Astrocyte (in vitro differentiated cells and primary cell): Measurements from ENCODE around the gene KCNQ1OT1. TPM values are rescaled to one million over a fixed set of nuclear protein-coding genes. Genes with fewer than 3 reads are reported as not detected.

Experiments used
- DNase-seq: peaks from one replicate; pipeline ENCODE4 v3.0.0-alpha.2; 2010; ENCODE audit warnings: low read depth
- FAIRE-seq: peaks from 2 replicates; lab custom pipeline; 2011; peaks lifted over from hg19 to GRCh38; lab: Jason Lieb, UNC
- H2AFZ ChIP-seq: 2 replicates; pipeline ENCODE4 v1.6.0; 2012; ENCODE audit warnings: low read depth, low read length, inconsistent platforms
- H3K27ac ChIP-seq: 2 replicates; pipeline ENCODE4 v1.5.1; 2011; ENCODE audit warnings: low read depth, low read length, inconsistent platforms
- H3K27me3 ChIP-seq: 2 replicates; pipeline ENCODE4 v1.6.0; 2011; ENCODE audit warnings: low read length, inconsistent platforms; ENCODE audit not compliant: insufficient read depth
- H3K36me3 ChIP-seq: 2 replicates; pipeline ENCODE4 v1.5.1; 2011; ENCODE audit warnings: low read length, inconsistent platforms; ENCODE audit not compliant: insufficient read depth
- H3K4me1 ChIP-seq: 2 replicates; pipeline ENCODE4 v1.5.1; 2011; ENCODE audit warnings: low read length, inconsistent platforms; ENCODE audit not compliant: insufficient read depth
- H3K4me2 ChIP-seq: 2 replicates; pipeline ENCODE4 v1.6.0; 2012; ENCODE audit warnings: low read length, inconsistent platforms
- H3K4me3 ChIP-seq: 2 replicates; pipeline ENCODE4 v1.5.1; 2011; ENCODE audit warnings: low read depth, mild to moderate bottlenecking, low read length, inconsistent platforms; ENCODE audit not compliant: insufficient read depth
- H3K79me2 ChIP-seq: 2 replicates; pipeline ENCODE4 v1.6.0; 2012; ENCODE audit warnings: mild to moderate bottlenecking, low read length, inconsistent platforms; ENCODE audit not compliant: insufficient read depth
- H3K9ac ChIP-seq: 2 replicates; pipeline ENCODE4 v1.6.0; 2012; ENCODE audit warnings: mild to moderate bottlenecking, low read length, inconsistent platforms
- H3K9me3 ChIP-seq: 2 replicates; pipeline ENCODE4 v1.5.1; 2012; ENCODE audit warnings: low read depth, mild to moderate bottlenecking, low read length, inconsistent platforms; ENCODE audit not compliant: insufficient read depth
- H4K20me1 ChIP-seq: 2 replicates; pipeline ENCODE4 v1.6.0; 2012; ENCODE audit warnings: low read length, inconsistent platforms; ENCODE audit not compliant: insufficient read depth
- H3K27ac Mint-ChIP-seq: one replicate; pipeline ENCODE4 v1.8.0; 2021; ENCODE audit warnings: mild to moderate bottlenecking, mixed read lengths; ENCODE audit not compliant: unreplicated experiment
- H3K27me3 Mint-ChIP-seq: one replicate; pipeline ENCODE4 v1.8.0; 2021; ENCODE audit warnings: low read depth, mixed read lengths; ENCODE audit not compliant: unreplicated experiment
- H3K36me3 Mint-ChIP-seq: one replicate; pipeline ENCODE4 v1.8.0; 2021; ENCODE audit warnings: low read depth, mixed read lengths; ENCODE audit not compliant: unreplicated experiment
- H3K4me1 Mint-ChIP-seq: one replicate; pipeline ENCODE4 v1.8.0; 2021; ENCODE audit warnings: low read depth, mixed read lengths; ENCODE audit not compliant: unreplicated experiment
- H3K4me3 Mint-ChIP-seq: one replicate; pipeline ENCODE4 v1.8.0; 2021; ENCODE audit warnings: mild to moderate bottlenecking, moderate library complexity, mixed read lengths; ENCODE audit not compliant: unreplicated experiment
- H3K9me3 Mint-ChIP-seq: one replicate; pipeline ENCODE4 v1.8.0; 2021; ENCODE audit warnings: mild to moderate bottlenecking, mixed read lengths; ENCODE audit not compliant: unreplicated experiment
- EZH2 ChIP-seq: IDR thresholded peaks from 2 replicates; pipeline ENCODE4 v1.6.1; 2012; ENCODE audit warnings: mild to moderate bottlenecking, low read length, inconsistent platforms; ENCODE audit not compliant: insufficient read depth
- total RNA-seq: library from RNA; stranded (reverse); gene quantifications from 2 replicates; pipeline ENCODE4 v1.2.1, GENCODE V29; 2021
- TF ChIP-seq, protein P1 (sequence below): IDR thresholded peaks from 2 replicates; pipeline ENCODE4 v1.5.1; 2011; ENCODE audit warnings: low read depth, mild to moderate bottlenecking, inconsistent platforms, low read length, moderate library complexity; ENCODE audit not compliant: insufficient read depth

Gene KCNQ1OT1
- total RNA-seq, 1 donor from 2014 or later = 2.5 TPM

DNA sequence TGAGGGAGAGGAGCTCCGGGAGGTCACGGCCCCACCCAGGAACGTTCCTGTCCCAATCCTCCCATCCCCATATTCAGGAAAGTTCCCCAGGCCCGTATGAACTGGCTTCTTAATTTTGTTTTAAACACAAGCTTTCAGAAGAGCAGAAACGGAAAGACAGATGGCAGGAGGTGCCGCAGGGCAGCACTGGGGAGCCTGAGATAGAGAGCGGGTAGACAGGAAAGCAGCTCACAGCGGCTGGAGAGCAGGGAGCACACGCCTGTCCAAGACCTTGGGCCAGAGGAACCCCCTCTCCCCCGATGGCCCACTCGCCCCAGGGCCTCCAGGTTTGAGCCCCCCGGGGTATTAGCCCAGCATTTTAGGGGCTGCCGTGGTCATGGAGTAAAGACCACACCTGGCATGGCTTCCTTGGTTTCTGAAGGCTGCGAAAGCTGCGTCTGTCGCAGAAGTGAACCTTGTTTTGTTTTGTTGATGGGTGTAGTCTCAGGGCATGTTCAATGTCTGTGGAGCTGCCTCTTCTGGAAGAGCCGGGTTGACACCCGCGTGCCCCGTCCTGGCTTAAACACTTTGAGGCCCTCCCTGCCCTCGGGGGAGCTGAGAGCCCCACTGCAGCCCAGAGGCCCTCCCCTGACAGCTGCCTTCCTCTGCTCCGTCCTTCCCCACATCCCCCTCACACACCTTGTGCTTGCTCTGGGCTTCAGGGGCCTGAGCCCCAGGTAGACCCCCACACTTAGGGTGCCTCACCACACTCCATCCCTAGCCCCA is 17.9 kb upstream of the KCNQ1OT1 start:
- Histone ChIP-seq H4K20me1 (no peaks in the 10 kb centered on the region), H3K4me1 (no peaks in the 10 kb centered on the region), H3K9ac (no peak overlapping the region), H3K9me3 (no peaks in the 10 kb centered on the region), H3K27me3 (peaks cover 16% of the 10 kb centered on the region), H3K79me2 (no peaks in the 10 kb centered on the region), H3K36me3 (no peaks in the 10 kb centered on the region), H3K27ac (no peak overlapping the region), H3K4me2 (no peak overlapping the region), H2AFZ (no peak overlapping the region), H3K4me3 (no peak overlapping the region)
- Mint-ChIP-seq H3K36me3 (no peaks in the 10 kb centered on the region), H3K27me3 (peaks cover 73% of the 10 kb centered on the region), H3K4me3 (no peak overlapping the region), H3K9me3 (peaks cover 2% of the 10 kb centered on the region), H3K4me1 (no peaks in the 10 kb centered on the region), H3K27ac (no peak overlapping the region)
- DNase-seq = no peak
- TF ChIP-seq, protein P1, sequence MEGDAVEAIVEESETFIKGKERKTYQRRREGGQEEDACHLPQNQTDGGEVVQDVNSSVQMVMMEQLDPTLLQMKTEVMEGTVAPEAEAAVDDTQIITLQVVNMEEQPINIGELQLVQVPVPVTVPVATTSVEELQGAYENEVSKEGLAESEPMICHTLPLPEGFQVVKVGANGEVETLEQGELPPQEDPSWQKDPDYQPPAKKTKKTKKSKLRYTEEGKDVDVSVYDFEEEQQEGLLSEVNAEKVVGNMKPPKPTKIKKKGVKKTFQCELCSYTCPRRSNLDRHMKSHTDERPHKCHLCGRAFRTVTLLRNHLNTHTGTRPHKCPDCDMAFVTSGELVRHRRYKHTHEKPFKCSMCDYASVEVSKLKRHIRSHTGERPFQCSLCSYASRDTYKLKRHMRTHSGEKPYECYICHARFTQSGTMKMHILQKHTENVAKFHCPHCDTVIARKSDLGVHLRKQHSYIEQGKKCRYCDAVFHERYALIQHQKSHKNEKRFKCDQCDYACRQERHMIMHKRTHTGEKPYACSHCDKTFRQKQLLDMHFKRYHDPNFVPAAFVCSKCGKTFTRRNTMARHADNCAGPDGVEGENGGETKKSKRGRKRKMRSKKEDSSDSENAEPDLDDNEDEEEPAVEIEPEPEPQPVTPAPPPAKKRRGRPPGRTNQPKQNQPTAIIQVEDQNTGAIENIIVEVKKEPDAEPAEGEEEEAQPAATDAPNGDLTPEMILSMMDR = no peak
- TF ChIP-seq EZH2 = no peak
- FAIRE-seq = no peak

DNA sequence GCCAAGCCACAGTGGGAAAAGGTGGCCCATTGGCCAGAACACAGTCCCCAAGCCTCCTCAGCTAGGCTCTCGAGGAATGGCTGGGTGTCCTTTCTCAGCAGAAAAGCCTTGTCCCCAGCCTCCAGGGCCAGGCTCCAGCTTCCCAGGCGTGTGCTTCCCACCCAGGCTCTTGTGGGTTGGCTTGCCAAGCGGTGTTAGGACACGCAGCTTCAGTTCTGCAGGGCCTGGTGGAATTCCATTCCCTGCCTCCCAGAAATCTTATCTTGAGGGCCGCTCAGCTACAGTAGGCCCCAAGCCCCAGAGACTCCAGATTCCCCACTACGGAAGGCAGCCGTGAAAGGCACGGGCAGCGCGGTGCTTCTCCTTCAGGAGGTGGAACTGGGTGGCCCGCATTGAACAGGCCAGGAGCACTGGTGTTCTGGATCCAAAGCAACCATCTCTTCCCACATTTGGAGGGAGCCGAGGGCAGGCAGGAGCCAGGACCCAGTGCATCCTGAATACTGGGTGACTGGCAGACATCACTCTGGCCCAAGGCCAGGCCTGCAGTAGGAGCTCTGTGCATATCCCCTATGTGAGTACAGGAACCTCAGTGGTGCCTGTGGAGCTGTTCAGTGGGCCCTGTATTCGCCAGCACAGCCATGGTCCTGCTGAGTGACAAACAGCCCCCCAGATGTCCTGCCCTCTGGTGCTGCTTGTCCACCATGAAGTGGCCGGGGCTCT is 16.7 kb upstream of the KCNQ1OT1 start:
- H3K9ac ChIP-seq = no peak overlapping the region
- H3K36me3 Mint-ChIP-seq = no peaks in the 10 kb centered on the region
- no peak for TF ChIP-seq EZH2
- TF ChIP-seq, protein P1 = no peak
- no peak overlapping the region for H3K4me3 ChIP-seq
- H3K9me3 Mint-ChIP-seq = peaks cover 2% of the 10 kb centered on the region
- H3K27ac ChIP-seq = no peak overlapping the region
- peaks cover 16% of the 10 kb centered on the region for H3K27me3 ChIP-seq
- no peak overlapping the region for H3K27ac Mint-ChIP-seq
- H3K79me2 ChIP-seq = no peaks in the 10 kb centered on the region
- H3K27me3 Mint-ChIP-seq = peaks cover 67% of the 10 kb centered on the region
- no peak overlapping the region for H3K4me2 ChIP-seq
- no peak overlapping the region for H3K4me3 Mint-ChIP-seq
- no peak for FAIRE-seq
- no peak for DNase-seq
- H3K4me1 ChIP-seq = no peaks in the 10 kb centered on the region
- H4K20me1 ChIP-seq = no peaks in the 10 kb centered on the region
- no peak overlapping the region for H2AFZ ChIP-seq
- no peaks in the 10 kb centered on the region for H3K4me1 Mint-ChIP-seq
- no peaks in the 10 kb centered on the region for H3K36me3 ChIP-seq
- no peaks in the 10 kb centered on the region for H3K9me3 ChIP-seq
